Immature natural killer cell (primary cell): ENCODE measurements around the gene DAB1. TPM values are rescaled to one million over a fixed set of nuclear protein-coding genes. Genes with fewer than 3 reads are reported as not detected.
"Not testable (repeated sequence)": the region's sequence is repeated elsewhere in the genome, so short reads cannot be mapped to it uniquely, and the experiment has no call there.

Experiments
- DNase-seq, 3 donors: peaks; one replicate each; pipeline ENCODE4 v3.0.0; 2022; ENCODE audit warnings: mixed read lengths in 1 of 3
- H3K27ac Mint-ChIP-seq, 6 donors: one replicate each; pipeline ENCODE4 v1.8.0; 2020; ENCODE audit warnings: mixed read lengths in 6 of 6, mild to moderate bottlenecking in 5 of 6, inconsistent platforms in 4 of 6, moderate library complexity in 3 of 6
- H3K27me3 Mint-ChIP-seq, 3 donors: one replicate each; pipeline ENCODE4 v1.8.0; 2020 to 2021; ENCODE audit warnings: low read depth in 3 of 3, mild to moderate bottlenecking in 3 of 3, mixed read lengths in 3 of 3, moderate library complexity in 3 of 3, inconsistent platforms in 1 of 3
- H3K36me3 Mint-ChIP-seq, 3 donors: one replicate each; pipeline ENCODE4 v1.8.0; 2020; ENCODE audit warnings: mixed read lengths in 3 of 3, inconsistent platforms in 2 of 3, mild to moderate bottlenecking in 2 of 3
- H3K4me1 Mint-ChIP-seq, 2 donors: one replicate each; pipeline ENCODE4 v1.8.0; 2020; ENCODE audit warnings: inconsistent platforms in 2 of 2, mild to moderate bottlenecking in 2 of 2, mixed read lengths in 2 of 2, moderate library complexity in 1 of 2
- H3K4me3 Mint-ChIP-seq, 5 donors: one replicate each; pipeline ENCODE4 v1.8.0; 2020; ENCODE audit warnings: mild to moderate bottlenecking in 5 of 5, mixed read lengths in 5 of 5, inconsistent platforms in 3 of 5, moderate library complexity in 3 of 5
- H3K9me3 Mint-ChIP-seq, 6 donors: one replicate each; pipeline ENCODE4 v1.8.0; 2020; ENCODE audit warnings: mild to moderate bottlenecking in 6 of 6, mixed read lengths in 6 of 6, inconsistent platforms in 4 of 6, moderate library complexity in 3 of 6
- polyA plus RNA-seq, 3 donors: library from polyadenylated mRNA; unstranded; fragments of 300-500 nt; fragmentation: Illumina TruSeq; gene quantifications; one replicate each; pipeline ENCODE4 v1.2.3, GENCODE V29; 2021

The DAB1 gene
- polyA plus RNA-seq, 3 donors from 2014 or later: 0.88 TPM; not detected in 2

- Mint-ChIP-seq H3K4me1 (no peaks in the 10 kb centered on the region), H3K36me3 (no peaks in the 10 kb centered on the region), H3K4me3 (no peak overlapping the region), H3K9me3 (peaks cover 0 to 4% (median 0%) of the 10 kb centered on the region in 6 donors), H3K27me3 (peaks cover 0 to 7% (median 4%) of the 10 kb centered on the region in 3 donors), H3K27ac (no peak overlapping the region)
- DNase-seq: no peak
Observed at GRCh38 chr1:57363643-57364042, 60.2 kb downstream of the DAB1 start.

GRCh38 chr1:57363165-57363564 is 60.7 kb downstream of the DAB1 start:
- Mint-ChIP-seq H3K4me3 (no peak overlapping the region), H3K4me1 (no peaks in the 10 kb centered on the region), H3K9me3 (peaks cover 0 to 2% (median 0%) of the 10 kb centered on the region in 6 donors), H3K36me3 (no peaks in the 10 kb centered on the region), H3K27ac (no peak overlapping the region), H3K27me3 (peaks cover 0 to 7% (median 4%) of the 10 kb centered on the region in 3 donors)
- no peak for DNase-seq

DNA sequence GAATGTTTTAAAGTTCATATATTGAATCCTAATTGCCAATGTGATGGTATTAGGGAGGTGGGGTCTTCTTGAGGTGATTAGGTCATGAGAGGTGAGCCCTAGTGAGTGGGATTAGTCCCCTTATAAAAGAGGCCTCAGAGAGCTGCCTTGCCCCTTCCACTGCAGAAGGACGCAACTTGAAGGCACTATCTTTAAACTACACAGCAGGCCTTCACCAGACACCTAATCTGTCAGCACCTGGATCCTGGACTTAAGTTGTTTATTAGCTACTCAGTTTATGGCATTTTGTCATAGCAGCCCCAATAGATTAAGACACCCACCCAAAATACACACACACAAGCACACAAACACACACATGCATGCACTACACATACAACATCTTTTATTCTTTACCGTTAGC is 61.4 kb downstream of the DAB1 start:
- no peak overlapping the region for H3K4me3 Mint-ChIP-seq
- no peaks in the 10 kb centered on the region for H3K36me3 Mint-ChIP-seq
- H3K27me3 Mint-ChIP-seq: peaks cover 0 to 7% (median 4%) of the 10 kb centered on the region in 3 donors
- H3K27ac Mint-ChIP-seq: no peak overlapping the region
- peaks cover 0 to 2% (median 0%) of the 10 kb centered on the region in 6 donors for H3K9me3 Mint-ChIP-seq
- H3K4me1 Mint-ChIP-seq: no peaks in the 10 kb centered on the region
- DNase-seq: no peak

GRCh38 chr1:57361516-57361915 is 62.3 kb downstream of the DAB1 start:
- Mint-ChIP-seq H3K27me3 (peaks cover 0 to 7% (median 4%) of the 10 kb centered on the region in 3 donors), H3K36me3 (no peaks in the 10 kb centered on the region), H3K9me3 (peaks cover 0 to 2% (median 0%) of the 10 kb centered on the region in 6 donors), H3K4me1 (no peaks in the 10 kb centered on the region), H3K4me3 (no peak overlapping the region), H3K27ac (no peak overlapping the region)
- no peak for DNase-seq

DNA sequence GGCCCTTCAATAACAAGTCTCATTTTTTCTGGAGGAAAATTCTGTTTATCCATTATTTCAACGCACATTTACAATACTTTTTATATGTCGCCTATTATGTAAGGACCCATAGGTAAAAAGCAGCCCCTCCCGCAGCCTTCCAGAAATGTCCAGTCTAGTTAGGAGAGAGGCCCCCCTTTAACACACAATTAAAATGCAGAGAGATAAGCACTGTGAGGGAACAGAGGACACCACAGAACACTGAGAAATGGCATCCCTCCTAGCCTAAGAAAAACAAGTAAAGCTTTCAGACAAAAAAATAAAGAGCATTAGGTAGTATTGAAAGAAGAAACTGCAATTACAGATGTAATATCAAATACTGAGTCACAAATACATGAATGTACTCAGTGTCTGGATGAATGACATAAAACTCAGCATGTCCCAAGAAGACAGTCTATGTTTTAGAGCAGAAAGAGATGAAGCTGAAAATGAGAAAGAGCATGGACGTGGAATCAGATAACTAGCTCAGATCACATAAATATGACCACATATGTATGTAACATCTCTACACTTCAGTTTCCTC is 62.9 kb downstream of the DAB1 start:
- H3K27ac Mint-ChIP-seq: no peak overlapping the region
- no peak for DNase-seq
- no peaks in the 10 kb centered on the region for H3K4me1 Mint-ChIP-seq
- no peak overlapping the region for H3K4me3 Mint-ChIP-seq
- peaks cover 0 to 7% (median 4%) of the 10 kb centered on the region in 3 donors for H3K27me3 Mint-ChIP-seq
- no peaks in the 10 kb centered on the region for H3K36me3 Mint-ChIP-seq
- H3K9me3 Mint-ChIP-seq: peaks cover 0 to 2% (median 0%) of the 10 kb centered on the region in 6 donors

GRCh38 chr1:57357462-57357861 is 66.4 kb downstream of the DAB1 start:
- Mint-ChIP-seq H3K9me3 (peaks cover 0 to 4% (median 0%) of the 10 kb centered on the region in 6 donors), H3K36me3 (no peaks in the 10 kb centered on the region), H3K4me3 (no peak overlapping the region), H3K27ac (no peak overlapping the region), H3K4me1 (no peaks in the 10 kb centered on the region), H3K27me3 (peaks cover 0 to 4% (median 2%) of the 10 kb centered on the region in 3 donors)
- DNase-seq: no peak

DNA sequence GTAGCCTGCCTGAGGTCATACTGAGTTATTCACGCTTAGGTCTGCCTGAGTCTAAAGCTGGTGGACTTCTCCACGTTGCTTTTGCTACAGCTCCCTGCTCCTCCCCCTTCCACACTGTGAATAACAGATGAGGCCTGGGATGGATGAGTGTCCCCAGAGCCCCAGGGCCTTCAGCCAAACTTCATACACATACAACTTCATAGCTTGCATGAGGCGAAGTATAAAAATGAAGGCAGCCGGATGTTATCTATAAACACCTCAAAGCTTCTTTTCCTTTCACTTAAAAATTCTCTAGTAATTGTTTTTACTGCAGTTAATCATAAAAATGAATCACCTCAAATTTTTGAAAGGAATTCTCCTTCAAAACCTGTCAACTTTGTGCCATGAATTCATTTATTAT is 70.2 kb downstream of the DAB1 start:
- no peak for DNase-seq
- Mint-ChIP-seq H3K27ac (no peak overlapping the region), H3K9me3 (peaks cover 0 to 2% (median 0%) of the 10 kb centered on the region in 6 donors), H3K4me3 (no peak overlapping the region), H3K4me1 (no peaks in the 10 kb centered on the region), H3K36me3 (no peaks in the 10 kb centered on the region), H3K27me3 (no peaks in the 10 kb centered on the region)

DNA sequence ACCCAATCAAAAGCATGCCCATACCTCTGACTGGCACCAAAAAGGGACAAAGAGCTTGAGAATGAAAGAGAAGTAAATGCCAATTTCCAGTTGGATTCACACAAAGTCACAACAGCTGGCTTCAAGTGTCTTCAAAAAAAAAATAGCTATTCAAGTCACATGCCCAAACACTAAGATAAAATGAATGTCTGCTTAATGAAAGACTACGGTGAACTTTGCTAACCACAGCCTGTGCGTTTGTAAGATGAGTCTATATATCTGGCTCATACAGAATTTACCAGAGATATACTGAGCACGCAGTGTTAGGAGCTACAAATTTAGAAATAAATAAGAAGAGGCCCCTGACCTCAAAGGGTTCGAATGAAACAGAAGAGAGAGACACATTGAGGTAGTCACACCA is 73.2 kb downstream of the DAB1 start:
- H3K27ac Mint-ChIP-seq: no peak overlapping the region
- H3K27me3 Mint-ChIP-seq: peaks cover 0 to 2% (median 0%) of the 10 kb centered on the region in 3 donors
- no peak overlapping the region for H3K4me3 Mint-ChIP-seq
- no peaks in the 10 kb centered on the region for H3K4me1 Mint-ChIP-seq
- no peaks in the 10 kb centered on the region for H3K36me3 Mint-ChIP-seq
- H3K9me3 Mint-ChIP-seq: peaks cover 0 to 4% (median 0%) of the 10 kb centered on the region in 6 donors
- no peak for DNase-seq

DNA sequence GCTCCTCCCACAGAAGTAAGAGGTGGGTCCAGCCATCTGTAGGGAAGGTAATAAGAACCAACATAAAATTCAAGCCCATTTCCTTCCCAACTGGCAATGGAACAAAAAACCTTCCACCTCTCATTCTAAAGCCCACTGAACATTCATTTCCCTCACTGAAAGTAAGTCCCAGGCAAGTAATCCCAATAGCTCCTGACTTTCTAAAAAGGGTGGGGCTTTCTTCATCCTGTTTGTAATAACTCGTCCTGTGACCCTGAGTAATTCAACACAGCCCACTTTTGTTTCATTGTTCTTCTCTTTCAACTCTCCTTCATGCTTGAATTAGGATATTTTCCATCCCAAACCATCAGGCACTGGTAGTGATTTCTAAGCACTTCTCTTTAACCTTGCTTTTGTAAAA is 74.9 kb downstream of the DAB1 start:
- no peak for DNase-seq

DNA sequence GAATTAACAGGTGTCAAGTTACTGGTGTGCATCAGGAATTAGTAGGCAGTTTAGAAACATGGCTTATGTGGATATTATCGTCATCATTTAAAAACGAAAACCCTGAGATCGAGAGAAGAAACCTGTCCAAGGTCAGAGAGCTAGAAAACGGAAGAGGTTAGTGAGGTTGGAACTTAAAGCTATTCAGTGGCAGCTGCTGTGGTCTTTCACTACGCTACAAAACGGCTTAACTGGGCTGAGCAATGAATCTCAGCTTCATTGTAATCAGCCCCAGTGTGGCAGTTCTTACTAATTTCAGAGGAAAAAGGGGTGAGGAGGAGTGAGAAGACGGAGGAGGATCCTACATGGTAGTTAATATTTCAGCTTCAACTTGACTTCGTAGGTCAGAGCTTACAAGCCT is 77.9 kb downstream of the DAB1 start:
- no peak overlapping the region for H3K4me3 Mint-ChIP-seq
- H3K27ac Mint-ChIP-seq: no peak overlapping the region

More for the DNA sequence above, 74.9 kb downstream of the DAB1 start:
- Mint-ChIP-seq H3K36me3 (no peaks in the 10 kb centered on the region), H3K9me3 (peaks cover 0 to 1% (median 0%) of the 10 kb centered on the region in 6 donors), H3K4me1 (no peaks in the 10 kb centered on the region), H3K27ac (no peak overlapping the region), H3K4me3 (no peak overlapping the region), H3K27me3 (peaks cover 0 to 2% (median 0%) of the 10 kb centered on the region in 3 donors)

DNA sequence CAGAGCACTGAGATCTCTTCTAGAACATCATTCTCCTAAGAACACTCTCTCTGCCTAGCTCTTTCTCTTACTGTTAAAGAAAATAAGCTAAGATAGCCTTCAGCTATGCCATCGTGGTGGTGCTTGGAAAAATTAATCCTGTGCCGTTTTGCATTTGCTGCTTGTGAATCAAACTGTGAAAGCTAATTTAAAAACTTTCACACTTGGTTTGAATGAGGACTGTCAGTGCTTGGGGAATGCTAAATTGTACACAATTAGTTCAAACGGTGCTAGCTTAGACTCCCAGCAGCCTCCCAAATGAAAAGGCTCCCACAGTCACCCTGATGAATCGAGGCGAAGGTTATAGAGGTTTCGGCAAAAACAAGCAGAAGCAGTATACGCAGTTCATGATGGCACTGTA is 79.6 kb downstream of the DAB1 start:
- no peak for DNase-seq
- H3K27me3 Mint-ChIP-seq: peaks cover 0 to 6% (median 2%) of the 10 kb centered on the region in 3 donors

More for the DNA sequence above, 77.9 kb downstream of the DAB1 start:
- H3K4me1 Mint-ChIP-seq: no peaks in the 10 kb centered on the region
- H3K9me3 Mint-ChIP-seq: peaks cover 0 to 1% (median 0%) of the 10 kb centered on the region in 6 donors
- no peaks in the 10 kb centered on the region for H3K36me3 Mint-ChIP-seq
- peaks cover 0 to 6% (median 2%) of the 10 kb centered on the region in 3 donors for H3K27me3 Mint-ChIP-seq
- no peak for DNase-seq

DNA sequence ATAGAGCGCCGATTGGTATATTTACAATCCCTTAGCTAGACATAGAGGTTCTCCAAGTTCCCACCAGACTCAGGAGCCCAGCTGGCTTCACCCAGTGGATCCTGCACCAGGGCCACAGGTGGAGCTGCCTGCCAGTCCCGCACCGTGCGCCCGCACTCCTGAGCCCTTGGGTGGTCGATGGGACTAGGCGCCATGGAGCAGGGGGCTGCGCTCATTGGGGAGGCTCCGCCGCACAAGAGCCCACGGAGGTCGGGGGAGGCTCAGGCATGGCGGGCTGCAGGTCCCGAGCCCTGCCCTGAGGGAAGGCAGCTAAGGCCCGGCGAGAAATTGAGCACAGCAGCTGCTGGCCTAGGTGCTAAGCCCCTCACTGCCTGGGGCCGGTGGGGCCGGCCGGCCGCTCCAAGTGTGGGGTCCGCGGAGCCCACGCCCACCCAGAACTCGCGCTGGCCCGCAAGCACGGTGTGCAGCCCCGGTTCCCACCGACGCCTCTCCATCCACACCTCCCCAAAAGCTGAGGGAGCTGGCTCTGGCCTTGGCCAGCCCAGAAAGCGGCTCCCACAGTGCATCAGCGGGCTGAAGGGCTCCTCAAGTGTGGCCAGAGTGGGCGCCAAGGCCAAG is 80.5 kb downstream of the DAB1 start:
- H3K9me3 Mint-ChIP-seq: not testable (repeated sequence)

More for the DNA sequence above, 79.6 kb downstream of the DAB1 start:
- Mint-ChIP-seq H3K4me3 (no peak overlapping the region), H3K4me1 (no peaks in the 10 kb centered on the region), H3K9me3 (peaks cover 0 to 1% (median 0%) of the 10 kb centered on the region in 6 donors), H3K27ac (no peak overlapping the region), H3K36me3 (no peaks in the 10 kb centered on the region)

DNA sequence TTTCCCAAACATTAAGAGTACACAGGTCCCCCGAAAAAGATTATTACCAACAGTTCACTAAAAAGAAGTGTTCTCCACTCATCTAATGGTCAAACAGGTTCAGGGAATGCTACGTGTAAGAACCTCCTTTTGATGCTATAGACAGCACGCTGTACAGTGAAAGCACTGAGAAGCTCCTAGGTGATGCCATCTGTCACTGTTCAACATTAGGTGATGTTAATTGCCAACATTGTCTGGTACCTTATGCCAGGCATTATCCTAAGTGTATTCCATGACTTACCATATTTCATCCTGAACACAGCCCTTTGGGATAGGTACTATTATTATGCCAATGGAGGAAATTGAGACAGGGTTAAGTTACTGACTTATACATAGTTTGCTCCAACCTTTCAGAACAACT is 82.1 kb downstream of the DAB1 start:
- DNase-seq: no peak
- no peaks in the 10 kb centered on the region for H3K9me3 Mint-ChIP-seq
- H3K27ac Mint-ChIP-seq: no peak overlapping the region
- H3K4me3 Mint-ChIP-seq: no peak overlapping the region
- peaks cover 1 to 6% (median 3%) of the 10 kb centered on the region in 3 donors for H3K27me3 Mint-ChIP-seq
- H3K4me1 Mint-ChIP-seq: no peaks in the 10 kb centered on the region
- H3K36me3 Mint-ChIP-seq: no peaks in the 10 kb centered on the region

More for the DNA sequence above, 80.5 kb downstream of the DAB1 start:
- H3K36me3 Mint-ChIP-seq, H3K27me3 Mint-ChIP-seq, H3K4me3 Mint-ChIP-seq, H3K27ac Mint-ChIP-seq, DNase-seq, H3K4me1 Mint-ChIP-seq: not testable (repeated sequence)

GRCh38 chr1:57340334-57341070 is 83.4 kb downstream of the DAB1 start:
- H3K27ac Mint-ChIP-seq: no peak overlapping the region
- H3K4me3 Mint-ChIP-seq: no peak overlapping the region
- H3K27me3 Mint-ChIP-seq: peaks cover 1 to 8% (median 6%) of the 10 kb centered on the region in 3 donors
- no peaks in the 10 kb centered on the region for H3K4me1 Mint-ChIP-seq
- no peaks in the 10 kb centered on the region for H3K36me3 Mint-ChIP-seq
- H3K9me3 Mint-ChIP-seq: no peaks in the 10 kb centered on the region
- no peak for DNase-seq
